SK-N-SH (cell line): ENCODE results near the gene MELK. TPM values are rescaled to one million over a fixed set of nuclear protein-coding genes. Genes with fewer than 3 reads are reported as not detected.

ENCODE experiments used
- CTCF ChIA-PET: fragments of 300-600, 350-600 bp; formaldehyde crosslinking; extraction: SDS; loops from one replicate; lab custom pipeline; 2021; lab: Yijun Ruan, JAX
- POLR2A ChIA-PET: fragments of 350-600 bp; sonication (Branson Sonifier 250); formaldehyde crosslinking; extraction: SDS; loops from one replicate; lab custom pipeline; 2020; ENCODE audit warnings: antibody characterized with exemption, inconsistent platforms; lab: Yijun Ruan, JAX
- DNase-seq: peaks from one replicate; pipeline ENCODE4 v3.0.0; 2012
- H2AFZ ChIP-seq: fragments of 200-600 bp; sonication (generic); 2 replicates; pipeline ENCODE4 v1.8.1; 2016; ENCODE audit warnings: antibody characterized with exemption, mild to moderate bottlenecking, low read depth
- H3F3A ChIP-seq: fragments of 200-600 bp; sonication (generic); replicated peaks from 2 replicates; pipeline ENCODE3; 2016; ENCODE audit warnings: antibody characterized with exemption, mild to moderate bottlenecking; ENCODE audit not compliant: insufficient read depth
- H3K27ac ChIP-seq, 2 experiments: fragments of 200-500 bp in 1 of 2; fragments of 200-600 bp in 1 of 2; sonication (Bioruptor generic) in 1 of 2; sonication (generic), shearing (Covaris generic) in 1 of 2; 2 replicates each; pipeline versions ENCODE4 v1.5.1 to v1.6.1; 2014 to 2016; ENCODE audit warnings: low read depth in 2 of 2, inconsistent platforms in 1 of 2, low read length in 1 of 2, mild to moderate bottlenecking in 1 of 2, mixed read lengths in 1 of 2
- H3K27me3 ChIP-seq: fragments of 200-600 bp; sonication (generic), shearing (Covaris generic); 2 replicates; pipeline ENCODE4 v1.6.1; 2016; ENCODE audit warnings: mixed run types; ENCODE audit not compliant: insufficient read depth
- H3K36me3 ChIP-seq, 2 experiments: fragments of 200-500 bp in 1 of 2; fragments of 200-600 bp in 1 of 2; sonication (Bioruptor generic) in 1 of 2; sonication (generic) in 1 of 2; replicated peaks in 1 of 2; 2 replicates each; pipeline versions ENCODE3 to v1.5.1; 2014 to 2016; ENCODE audit warnings: low read length in 1 of 2, mild to moderate bottlenecking in 1 of 2; ENCODE audit not compliant: insufficient read depth in 2 of 2, control insufficient read depth in 1 of 2
- H3K4me1 ChIP-seq, 2 experiments: fragments of 200-500 bp in 1 of 2; fragments of 200-600 bp in 1 of 2; sonication (Bioruptor generic) in 1 of 2; sonication (generic), shearing (Covaris generic) in 1 of 2; 2 replicates each; pipeline versions ENCODE4 v1.5.1 to v1.6.1; 2014 to 2016; ENCODE audit warnings: low read depth in 1 of 2, low read length in 1 of 2, mixed run types in 1 of 2; ENCODE audit not compliant: insufficient read depth in 2 of 2, control insufficient read depth in 1 of 2
- H3K4me2 ChIP-seq: fragments of 200-600 bp; sonication (generic), shearing (Covaris generic); 2 replicates; pipeline ENCODE4 v1.6.1; 2017; ENCODE audit warnings: mixed run types
- H3K4me3 ChIP-seq, 2 experiments: fragments of 200-500 bp in 1 of 2; fragments of 200-600 bp in 1 of 2; sonication (Bioruptor generic) in 1 of 2; sonication (generic), shearing (Covaris generic) in 1 of 2; 2 replicates each; pipeline versions ENCODE4 v1.5.1 to v1.8.1; 2014 to 2016; ENCODE audit warnings: low read depth in 2 of 2, inconsistent platforms in 1 of 2, low read length in 1 of 2, mild to moderate bottlenecking in 1 of 2, mixed read lengths in 1 of 2, moderate library complexity in 1 of 2
- H3K79me2 ChIP-seq: fragments of 200-600 bp; sonication (generic); 2 replicates; pipeline ENCODE4 v1.8.1; 2017; ENCODE audit warnings: mild to moderate bottlenecking; ENCODE audit not compliant: insufficient read depth
- H3K9ac ChIP-seq: fragments of 200-600 bp; sonication (generic); 2 replicates; pipeline ENCODE4 v1.6.1; 2017; ENCODE audit warnings: mixed run types
- H3K9me2 ChIP-seq: fragments of 200-600 bp; sonication (generic); 2 replicates; pipeline ENCODE4 v1.6.1; 2017; ENCODE audit warnings: mixed run types
- H3K9me3 ChIP-seq: fragments of 200-600 bp; sonication (generic); 2 replicates; pipeline ENCODE4 v1.6.1; 2017; ENCODE audit warnings: mixed run types, mild to moderate bottlenecking, moderate library complexity
- H4K20me1 ChIP-seq: fragments of 200-600 bp; sonication (generic); 2 replicates; pipeline ENCODE4 v1.6.1; 2017; ENCODE audit warnings: mild to moderate bottlenecking, mixed run types; ENCODE audit not compliant: insufficient read depth
- CHD2 ChIP-seq: fragments of 150-350 bp; IDR thresholded peaks from 2 replicates; pipeline ENCODE4 v1.6.1; 2018; ENCODE audit warnings: low read length; ENCODE audit not compliant: partially characterized antibody
- ELF1 ChIP-seq: IDR thresholded peaks from 2 replicates; pipeline ENCODE4 v1.4.0; 2012
- EP300 ChIP-seq, 2 experiments: IDR thresholded peaks; 2 replicates each; pipeline versions ENCODE4 v1.4.0 to v1.6.1; 2012; ENCODE audit warnings: borderline replicate concordance in 1 of 2, low read depth in 1 of 2, low read length in 1 of 2
- EZH2phosphoT487 ChIP-seq: fragments of 200-600 bp; sonication (generic); IDR thresholded peaks from 2 replicates; pipeline ENCODE4 v1.6.1; 2017; ENCODE audit warnings: low read depth, mixed run types, mild to moderate bottlenecking, antibody characterized with exemption, moderate library complexity, borderline replicate concordance
- FOXM1 ChIP-seq: IDR thresholded peaks from 2 replicates; pipeline ENCODE4 v1.4.0; 2012; ENCODE audit warnings: low read depth, mild to moderate bottlenecking
- JUND ChIP-seq: IDR thresholded peaks from 2 replicates; pipeline ENCODE4 v1.4.0; 2012
- MAX ChIP-seq: IDR thresholded peaks from 2 replicates; pipeline ENCODE4 v1.4.0; 2012; ENCODE audit warnings: low read depth
- MXI1 ChIP-seq: IDR thresholded peaks from 2 replicates; pipeline ENCODE4 v1.6.1; 2012; ENCODE audit warnings: mild to moderate bottlenecking, low read depth, low read length, improper control_type of control experiment
- NRF1 ChIP-seq: IDR thresholded peaks from 2 replicates; pipeline ENCODE4 v1.6.1; 2012; ENCODE audit warnings: low read depth, mild to moderate bottlenecking, low read length
- PBX3 ChIP-seq: IDR thresholded peaks from 2 replicates; pipeline ENCODE4; 2012
- RCOR1 ChIP-seq: fragments of 150-350 bp; IDR thresholded peaks from 2 replicates; pipeline ENCODE4 v1.6.1; 2017; ENCODE audit warnings: antibody characterized with exemption, low read length
- RXRA ChIP-seq: IDR thresholded peaks from 2 replicates; pipeline ENCODE4 v1.4.0; 2012; ENCODE audit warnings: low read depth, mild to moderate bottlenecking, borderline replicate concordance
- SIN3A ChIP-seq: IDR thresholded peaks from 2 replicates; pipeline ENCODE4 v1.6.1; 2012; ENCODE audit warnings: low read depth, mild to moderate bottlenecking, low read length, moderate library complexity, borderline replicate concordance
- SMC3 ChIP-seq: IDR thresholded peaks from 2 replicates; pipeline ENCODE4 v1.6.1; 2012; ENCODE audit warnings: low read depth, low read length, improper control_type of control experiment
- TEAD4 ChIP-seq: IDR thresholded peaks from 2 replicates; pipeline ENCODE4 v1.4.0; 2012; ENCODE audit warnings: mild to moderate bottlenecking, borderline replicate concordance; ENCODE audit not compliant: insufficient read depth
- USF1 ChIP-seq: IDR thresholded peaks from 2 replicates; pipeline ENCODE4 v1.4.0; 2012; ENCODE audit warnings: low read depth, borderline replicate concordance
- YY1 ChIP-seq: IDR thresholded peaks from 2 replicates; pipeline ENCODE4 v1.4.0; 2012; ENCODE audit warnings: low read depth, mild to moderate bottlenecking
- ZBTB33 ChIP-seq: IDR thresholded peaks from 2 replicates; pipeline ENCODE4 v1.4.0; 2012; ENCODE audit warnings: low read depth, borderline replicate concordance
- polyA plus RNA-seq, 3 experiments: library from polyadenylated mRNA; depleted of rRNA; stranded (reverse); fragments of >200 nt; gene quantifications; 2 replicates each; pipeline ENCODE4 v1.2.3, GENCODE V29; 2012

MELK gene
- polyA plus RNA-seq, 1 of the 3 experiments (the other 2 are of a cell fraction): 16.5 TPM

GRCh38 chr9:36691671-36692070 is 119.0 kb downstream of the MELK start:
- Histone ChIP-seq H3K36me3 (no peaks in the 10 kb centered on the region), H3K9me2 (no peaks in the 10 kb centered on the region)
- TF ChIP-seq NRF1: no peak
- TF ChIP-seq ELF1: no peak
- no peak for TF ChIP-seq EZH2phosphoT487
- no peak for TF ChIP-seq MAX
- TF ChIP-seq SIN3A: no peak
- TF ChIP-seq MXI1: no peak
- TF ChIP-seq RCOR1: no peak
- no peak for TF ChIP-seq FOXM1
- no peak for TF ChIP-seq SMC3
- TF ChIP-seq RXRA: no peak
- TF ChIP-seq CHD2: no peak
- TF ChIP-seq ZBTB33: no peak
- no peak for TF ChIP-seq USF1
- no peak for TF ChIP-seq PBX3
- TF ChIP-seq YY1: no peak
- no peak for TF ChIP-seq JUND
- TF ChIP-seq TEAD4: no peak
- no peak for TF ChIP-seq EP300 (IDR thresholded peaks at IDR 0.05; ENCODE audit: borderline replicate concordance in 1 of 2, low read depth in 1 of 2, low read length in 1 of 2)
- TF ChIP-seq, all 33 proteins: peak for 0
- no peak overlapping the region for H3K4me3 ChIP-seq
- no peak overlapping the region for H2AFZ ChIP-seq
- no peak overlapping the region for H3K4me2 ChIP-seq
- no peaks in the 10 kb centered on the region for H3K79me2 ChIP-seq
- no peak overlapping the region for H3K27ac ChIP-seq
- no peak overlapping the region for H3K9ac ChIP-seq
- CTCF ChIA-PET: no interaction called here
- DNase-seq: no peak
- H3F3A ChIP-seq: no peaks in the 10 kb centered on the region
- H3K4me1 ChIP-seq: no peaks in the 10 kb centered on the region
- no peaks in the 10 kb centered on the region for H3K9me3 ChIP-seq
- H3K27me3 ChIP-seq: 0 out of 2 replicates have a peak, but pooled peaks cover 3% of the 10 kb centered on the region
- no peaks in the 10 kb centered on the region for H4K20me1 ChIP-seq
- POLR2A ChIA-PET: no interaction called here
